Bronchial epithelial cell (primary cell): ENCODE data around the gene PIK3R2. TPM values are rescaled to one million over a fixed set of nuclear protein-coding genes. Genes with fewer than 3 reads are reported as not detected.

Experiments
- DNase-seq: peaks from one replicate; pipeline ENCODE4 v3.0.0-alpha.2; 2010; ENCODE audit warnings: low read depth
- FAIRE-seq: peaks from 2 replicates; lab custom pipeline; 2011; peaks lifted over from hg19 to GRCh38; lab: Jason Lieb, UNC
- H3K27me3 ChIP-seq: 2 replicates; pipeline ENCODE4 v1.5.1; 2011; ENCODE audit warnings: low read length; ENCODE audit not compliant: control insufficient read depth, insufficient read depth
- H3K36me3 ChIP-seq: 2 replicates; pipeline ENCODE4 v1.5.1; 2011; ENCODE audit warnings: low read length; ENCODE audit not compliant: control insufficient read depth, insufficient read depth
- H3K4me3 ChIP-seq: 2 replicates; pipeline ENCODE4 v1.5.1; 2011; ENCODE audit warnings: mild to moderate bottlenecking, low read depth, low read length, control low read depth
- total RNA-seq: library from RNA; depleted of rRNA; stranded (reverse); fragments of >200 nt; gene quantifications from 2 replicates; pipeline ENCODE4 v1.2.1, GENCODE V29; 2014
- TF ChIP-seq, protein P1 (sequence below): IDR thresholded peaks from 2 replicates; pipeline ENCODE4 v1.5.1; 2011; ENCODE audit warnings: mild to moderate bottlenecking, moderate library complexity, low read length, control low read depth, inconsistent platforms; ENCODE audit not compliant: insufficient read depth, severe bottlenecking

PIK3R2 gene
- total RNA-seq, 1 donor from 2014 or later = 2.6 TPM

DNA sequence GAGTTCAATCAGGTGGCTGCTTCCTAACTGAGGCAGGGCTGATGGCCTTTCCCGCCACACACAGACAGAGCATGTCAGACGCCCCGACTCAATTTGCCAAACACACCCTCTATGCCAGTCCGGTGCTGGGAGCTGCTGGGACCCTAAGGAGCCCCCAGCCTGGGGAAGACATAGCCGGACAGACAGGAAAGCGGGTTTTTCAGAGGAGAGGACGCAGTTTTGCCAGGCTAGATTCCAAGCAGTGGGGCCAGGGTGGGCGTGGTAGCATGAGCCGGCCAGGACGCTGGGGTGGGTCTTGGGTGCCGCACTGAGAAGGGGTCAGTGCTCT lies 35.6 kb upstream of the PIK3R2 start:
- no peak for DNase-seq
- Histone ChIP-seq H3K4me3 (peak overlapping the region; percentile 33), H3K36me3 (peaks cover 1% of the 10 kb centered on the region), H3K27me3 (no peaks in the 10 kb centered on the region)
- FAIRE-seq = no peak
- TF ChIP-seq, protein P1, sequence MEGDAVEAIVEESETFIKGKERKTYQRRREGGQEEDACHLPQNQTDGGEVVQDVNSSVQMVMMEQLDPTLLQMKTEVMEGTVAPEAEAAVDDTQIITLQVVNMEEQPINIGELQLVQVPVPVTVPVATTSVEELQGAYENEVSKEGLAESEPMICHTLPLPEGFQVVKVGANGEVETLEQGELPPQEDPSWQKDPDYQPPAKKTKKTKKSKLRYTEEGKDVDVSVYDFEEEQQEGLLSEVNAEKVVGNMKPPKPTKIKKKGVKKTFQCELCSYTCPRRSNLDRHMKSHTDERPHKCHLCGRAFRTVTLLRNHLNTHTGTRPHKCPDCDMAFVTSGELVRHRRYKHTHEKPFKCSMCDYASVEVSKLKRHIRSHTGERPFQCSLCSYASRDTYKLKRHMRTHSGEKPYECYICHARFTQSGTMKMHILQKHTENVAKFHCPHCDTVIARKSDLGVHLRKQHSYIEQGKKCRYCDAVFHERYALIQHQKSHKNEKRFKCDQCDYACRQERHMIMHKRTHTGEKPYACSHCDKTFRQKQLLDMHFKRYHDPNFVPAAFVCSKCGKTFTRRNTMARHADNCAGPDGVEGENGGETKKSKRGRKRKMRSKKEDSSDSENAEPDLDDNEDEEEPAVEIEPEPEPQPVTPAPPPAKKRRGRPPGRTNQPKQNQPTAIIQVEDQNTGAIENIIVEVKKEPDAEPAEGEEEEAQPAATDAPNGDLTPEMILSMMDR = no peak

DNA sequence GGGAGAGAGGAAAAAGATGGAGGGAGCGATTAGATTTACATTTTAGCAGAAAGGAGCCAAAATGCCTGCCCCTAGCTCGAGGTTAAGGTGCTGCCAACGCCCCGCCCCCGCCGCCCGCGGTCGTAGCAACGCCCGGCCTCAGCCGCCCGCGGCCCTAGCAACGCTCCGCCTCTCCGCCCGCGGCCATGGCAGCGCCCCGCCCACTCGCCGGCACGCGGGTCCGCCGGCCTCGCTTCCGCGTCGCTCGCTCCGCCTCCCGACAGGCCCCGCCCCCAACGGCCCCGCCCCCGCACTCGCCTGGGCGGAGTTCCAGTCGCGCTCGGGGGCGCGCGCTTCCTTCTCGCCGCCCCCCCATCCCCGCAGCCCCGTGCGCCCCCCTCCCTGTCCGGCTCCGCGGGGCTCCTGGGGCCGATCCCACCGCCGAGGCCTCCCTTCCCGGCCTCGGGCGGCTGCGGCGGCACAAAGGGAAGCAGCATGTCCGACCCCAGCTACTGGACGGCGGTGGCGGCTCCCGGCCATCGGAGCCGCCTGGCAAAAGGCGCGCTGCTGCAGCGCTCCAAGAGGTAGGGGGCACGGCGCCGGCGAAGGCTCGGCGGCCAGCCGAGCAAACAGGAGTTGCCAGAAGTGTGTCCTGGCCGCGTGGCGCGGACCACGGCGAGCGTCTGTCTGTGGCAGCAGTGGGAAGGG lies 35.1 kb upstream of the PIK3R2 start:
- no peak for FAIRE-seq
- peak overlapping the region; percentile 67 for H3K4me3 ChIP-seq
- H3K36me3 ChIP-seq = peaks cover 4% of the 10 kb centered on the region
- TF ChIP-seq, protein P1 = no peak
- DNase-seq = peak; percentile 13
- no peaks in the 10 kb centered on the region for H3K27me3 ChIP-seq

DNA sequence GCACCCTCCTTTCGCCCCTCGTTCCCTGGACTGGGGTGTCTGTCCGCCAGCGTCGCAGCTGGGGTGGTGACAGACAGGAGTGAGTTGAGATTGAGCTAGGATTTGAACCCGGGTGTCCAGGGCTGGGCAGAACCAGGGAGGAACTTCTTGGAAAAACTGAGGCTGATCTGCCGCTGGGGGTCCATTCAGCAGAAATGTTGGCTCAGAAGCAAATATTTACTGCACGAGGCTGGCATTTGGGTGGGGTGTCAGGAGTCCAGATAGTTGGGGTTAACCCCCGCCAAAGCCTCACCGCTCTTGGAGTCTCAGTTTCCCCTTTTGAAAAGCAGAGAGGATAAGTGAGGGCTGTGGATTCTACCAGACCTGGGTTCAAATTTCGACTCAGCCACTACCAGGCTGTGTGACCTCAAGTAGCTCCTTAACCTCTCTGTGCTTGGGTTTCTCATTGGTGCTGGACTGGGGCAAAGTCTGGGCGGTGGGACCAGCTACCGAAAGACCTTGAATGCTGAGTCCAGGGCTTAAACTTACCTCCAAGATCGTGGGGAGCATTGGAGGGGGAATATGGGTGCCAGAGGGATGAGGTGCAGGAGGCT lies 34.4 kb upstream of the PIK3R2 start:
- Histone ChIP-seq H3K36me3 (peaks cover 7% of the 10 kb centered on the region), H3K27me3 (no peaks in the 10 kb centered on the region), H3K4me3 (peak overlapping the region; percentile 67)
- TF ChIP-seq, protein P1 = no peak
- FAIRE-seq = no peak
- no peak for DNase-seq

DNA sequence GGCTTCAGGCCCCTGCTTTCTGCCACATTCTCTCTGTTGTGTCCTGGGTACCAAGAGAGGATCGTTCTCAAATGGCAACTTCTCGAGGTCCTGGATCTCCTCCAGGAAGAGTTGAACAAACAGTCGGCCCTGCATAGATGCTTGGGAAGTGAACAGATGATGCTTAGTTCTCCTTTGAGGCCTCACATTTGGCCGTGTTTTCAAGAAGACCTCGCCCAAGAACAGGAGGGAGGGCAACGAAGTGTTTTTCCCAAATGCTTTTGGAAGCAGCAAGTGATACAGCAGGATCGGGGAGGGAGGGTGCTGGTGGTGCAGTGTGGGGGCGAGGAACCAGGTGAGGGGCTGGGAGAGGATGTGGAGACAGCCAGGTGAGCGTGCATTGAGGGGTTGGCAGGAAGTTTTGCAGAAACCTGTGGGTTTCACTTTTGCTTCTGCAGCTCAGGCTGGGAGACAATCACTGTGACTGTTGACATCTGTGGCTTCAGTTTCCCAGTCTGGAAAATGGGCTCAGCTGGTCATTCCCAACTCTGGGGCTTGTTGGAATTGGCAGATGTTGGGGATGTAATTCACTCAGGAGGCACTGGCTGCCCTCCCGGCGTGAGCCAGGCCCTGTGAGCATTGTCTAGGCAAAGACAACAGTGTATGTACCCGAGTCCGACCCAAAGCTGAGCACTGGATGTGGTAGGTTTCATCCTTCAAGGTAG lies 33.8 kb upstream of the PIK3R2 start:
- FAIRE-seq (no peak), DNase-seq (no peak)
- H3K4me3 ChIP-seq = no peak overlapping the region
- H3K27me3 ChIP-seq = no peaks in the 10 kb centered on the region
- peaks cover 7% of the 10 kb centered on the region for H3K36me3 ChIP-seq
- TF ChIP-seq, protein P1 = no peak

DNA sequence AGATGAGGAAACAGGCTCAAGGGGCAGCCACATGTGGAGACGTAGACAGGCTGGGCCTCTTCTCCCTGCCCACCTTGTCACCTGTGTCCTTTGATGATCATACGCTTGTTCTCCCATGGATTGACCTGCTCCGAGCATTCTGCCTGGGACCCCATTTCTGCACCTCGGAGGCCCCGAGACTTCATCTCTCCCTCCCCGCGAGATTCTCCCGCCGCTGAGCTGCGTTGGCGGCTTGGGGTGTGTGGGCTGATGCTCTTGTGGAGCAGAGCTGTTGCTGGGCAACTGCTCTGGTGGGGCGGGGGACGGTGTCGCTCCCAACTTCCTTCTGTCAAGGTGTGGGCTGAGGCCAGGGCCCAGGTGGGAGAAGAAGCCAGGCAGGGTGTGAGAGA lies 33.3 kb upstream of the PIK3R2 start:
- Histone ChIP-seq H3K36me3 (peaks cover 10% of the 10 kb centered on the region), H3K27me3 (no peaks in the 10 kb centered on the region), H3K4me3 (no peak overlapping the region)
- TF ChIP-seq, protein P1 = no peak
- no peak for DNase-seq
- FAIRE-seq = no peak
